CD4-positive, alpha-beta T cell treated with Interleukin-2 at 100 ng/mL for 4 hours (primary cell): ENCODE measurements around the gene LHPP.

Source experiments
- DNase-seq: peaks from one replicate; pipeline ENCODE4 v3.0.0-alpha.2; 2020; ENCODE audit warnings: low spot score

Gene LHPP

GRCh38 chr10:124644771-124645415, 183.3 kb downstream of the LHPP start:
- DNase-seq: no peak

GRCh38 chr10:124645467-124646095, 184.0 kb downstream of the LHPP start:
- no peak for DNase-seq

GRCh38 chr10:124646483-124647352, 185.1 kb downstream of the LHPP start:
- no peak for DNase-seq

GRCh38 chr10:124647421-124648130, 186.0 kb downstream of the LHPP start:
- peak; percentile 77 for DNase-seq

- no peak for DNase-seq
Measured at GRCh38 chr10:124648131-124648475, 186.5 kb downstream of the LHPP start.

GRCh38 chr10:124648738-124649137, 187.1 kb downstream of the LHPP start:
- peak; percentile 52 for DNase-seq

GRCh38 chr10:124649214-124649613, 187.6 kb downstream of the LHPP start:
- DNase-seq: no peak

GRCh38 chr10:124650263-124650662, 188.6 kb downstream of the LHPP start:
- peak; percentile 42 for DNase-seq

GRCh38 chr10:124650820-124651401, 189.3 kb downstream of the LHPP start:
- DNase-seq: peak; percentile 83

GRCh38 chr10:124651402-124651891, 189.8 kb downstream of the LHPP start:
- no peak for DNase-seq

- no peak for DNase-seq
Measured at GRCh38 chr10:124652200-124652599, 190.6 kb downstream of the LHPP start.

GRCh38 chr10:124652701-124653100, 191.1 kb downstream of the LHPP start:
- no peak for DNase-seq

- DNase-seq: no peak
Measured at GRCh38 chr10:124653311-124653710, 191.7 kb downstream of the LHPP start.

GRCh38 chr10:124653811-124654651, 192.4 kb downstream of the LHPP start:
- DNase-seq: peak; percentile 7

- DNase-seq: peak; percentile 29
Measured at GRCh38 chr10:124654686-124655085, 193.1 kb downstream of the LHPP start.

- no peak for DNase-seq
Measured at GRCh38 chr10:124655191-124656112, 193.8 kb downstream of the LHPP start.

- DNase-seq: no peak
Measured at GRCh38 chr10:124656113-124656490, 194.5 kb downstream of the LHPP start.

- no peak for DNase-seq
Measured at GRCh38 chr10:124656541-124656940, 194.9 kb downstream of the LHPP start.

GRCh38 chr10:124657806-124658205, 196.2 kb downstream of the LHPP start:
- peak; percentile 73 for DNase-seq
